Fibroblast of pulmonary artery (primary cell): ENCODE data around the gene ANKRD42.

Experiments
- DNase-seq: peaks from one replicate; pipeline ENCODE4 v3.0.0-alpha.2; 2010; ENCODE audit warnings: low read depth
- H3K4me3 ChIP-seq: replicated peaks from 2 replicates; pipeline ENCODE4 v1.5.1; 2011; ENCODE audit warnings: low read depth, mild to moderate bottlenecking, control low read depth, low read length, moderate library complexity
- CTCF ChIP-seq: IDR thresholded peaks from 2 replicates; pipeline ENCODE4 v1.5.1; 2011; ENCODE audit warnings: mild to moderate bottlenecking, control low read depth, low read length, inconsistent platforms; ENCODE audit errors: missing control alignments

The ANKRD42 gene

GRCh38 chr11:83172551-83172950, 21.0 kb upstream of the ANKRD42 start:
- no peak for DNase-seq
- no peak overlapping the region for H3K4me3 ChIP-seq
- no peak for TF ChIP-seq CTCF

DNA sequence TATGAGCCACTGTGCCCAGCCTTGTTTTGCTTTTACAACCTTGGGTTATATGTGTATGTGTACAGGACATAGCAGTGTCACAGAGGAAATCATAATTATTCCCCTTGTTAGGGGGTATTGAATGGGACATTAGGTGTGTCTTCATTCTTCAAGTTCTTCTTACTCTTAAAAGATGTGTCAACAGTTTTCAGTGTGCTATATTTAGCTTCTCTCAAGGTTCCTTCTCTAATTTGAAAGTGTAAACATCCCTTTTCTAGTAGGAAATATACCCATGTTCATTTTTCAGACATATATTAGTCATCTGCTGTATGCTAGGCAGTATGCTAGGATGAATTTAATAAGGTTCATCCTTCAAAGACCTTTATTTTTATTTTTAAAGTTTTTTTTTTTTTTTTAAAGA, 19.5 kb upstream of the ANKRD42 start:
- DNase-seq = no peak
- H3K4me3 ChIP-seq = no peak overlapping the region
- no peak for TF ChIP-seq CTCF

GRCh38 chr11:83175815-83176214, 17.7 kb upstream of the ANKRD42 start:
- DNase-seq = no peak
- TF ChIP-seq CTCF = no peak
- H3K4me3 ChIP-seq = no peak overlapping the region

DNA sequence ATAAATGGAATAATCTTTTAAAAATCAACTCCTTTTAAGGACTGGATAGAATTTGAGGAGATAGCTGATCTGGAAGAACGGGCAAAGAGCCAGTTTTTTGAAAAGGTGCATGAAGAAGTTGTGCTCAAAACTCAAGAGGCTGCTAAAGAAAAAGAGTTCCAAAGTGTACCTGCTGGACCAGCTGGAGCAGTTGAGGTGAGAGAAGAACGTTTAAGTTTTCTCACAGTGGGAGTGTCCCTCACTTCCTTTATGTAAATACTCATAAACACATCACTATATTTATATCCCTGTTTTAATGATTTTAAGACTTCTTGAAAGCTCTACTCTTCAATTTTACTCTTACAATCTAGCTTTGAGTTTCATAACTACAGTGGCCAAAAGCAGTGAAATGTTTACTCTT, 11.7 kb upstream of the ANKRD42 start:
- DNase-seq = no peak
- no peak overlapping the region for H3K4me3 ChIP-seq
- TF ChIP-seq CTCF = no peak

- TF ChIP-seq CTCF = no peak
- no peak for DNase-seq
Measured at GRCh38 chr11:83185767-83186166, 7.7 kb upstream of the ANKRD42 start.

DNA sequence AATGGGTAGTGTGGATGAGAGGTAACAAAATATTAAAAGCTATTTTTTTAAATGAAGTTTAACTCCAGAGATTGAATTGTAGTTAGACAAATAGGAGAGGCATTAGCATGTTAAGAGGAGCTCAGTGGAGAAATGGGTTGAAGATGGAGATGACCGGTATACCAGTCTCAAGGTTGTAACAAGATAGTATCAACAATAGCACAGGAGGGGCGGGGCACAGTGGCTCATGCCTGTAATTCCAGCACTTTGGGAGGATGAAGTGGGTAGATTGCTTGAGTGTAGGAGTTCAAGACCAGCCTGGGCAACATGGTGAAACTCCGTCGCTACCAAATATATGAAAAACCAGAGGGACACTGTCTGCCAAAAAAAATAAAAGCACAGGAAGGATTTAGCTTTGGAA, 6.0 kb upstream of the ANKRD42 start:
- no peak for DNase-seq
- no peak overlapping the region for H3K4me3 ChIP-seq
- no peak for TF ChIP-seq CTCF

More at GRCh38 chr11:83185767-83186166, 7.7 kb upstream of the ANKRD42 start:
- H3K4me3 ChIP-seq = no peak overlapping the region

DNA sequence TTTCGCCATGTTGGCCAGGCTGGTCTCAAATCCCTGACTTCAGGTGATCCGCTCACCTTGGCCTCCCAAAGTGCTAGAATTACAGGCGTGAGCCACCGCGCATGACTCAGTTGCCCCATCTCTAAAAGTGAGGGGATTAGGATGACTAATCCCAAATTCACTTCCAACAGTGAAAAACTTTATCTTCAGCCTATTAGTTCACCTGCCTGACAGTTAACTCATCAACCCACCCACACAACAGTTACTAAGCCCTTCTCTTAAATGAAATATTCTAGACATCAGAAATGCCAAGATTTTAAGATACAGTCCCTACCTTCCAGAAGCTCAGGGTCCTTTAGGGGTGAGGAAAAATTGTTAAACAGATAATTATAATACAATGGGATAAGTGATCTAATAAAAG, 2.0 kb upstream of the ANKRD42 start:
- no peak for DNase-seq
- no peak overlapping the region for H3K4me3 ChIP-seq
- TF ChIP-seq CTCF = no peak
